Stimulated activated CD8-positive, alpha-beta memory T cell treated with anti-CD3 and anti-CD28 coated beads, Interleukin-15, amount 100 ng/mL, for 48 hours (primary cell): ENCODE data around the gene TMEM126A.
"Not testable (repeated sequence)": the region's sequence is repeated elsewhere in the genome, so short reads cannot be mapped to it uniquely, and the experiment has no call there.

ENCODE experiments used
- DNase-seq, 2 donors: peaks; one replicate each; pipeline ENCODE4 v3.0.0-alpha.2; 2020; ENCODE audit warnings: low read depth in 2 of 2

Gene TMEM126A

DNA sequence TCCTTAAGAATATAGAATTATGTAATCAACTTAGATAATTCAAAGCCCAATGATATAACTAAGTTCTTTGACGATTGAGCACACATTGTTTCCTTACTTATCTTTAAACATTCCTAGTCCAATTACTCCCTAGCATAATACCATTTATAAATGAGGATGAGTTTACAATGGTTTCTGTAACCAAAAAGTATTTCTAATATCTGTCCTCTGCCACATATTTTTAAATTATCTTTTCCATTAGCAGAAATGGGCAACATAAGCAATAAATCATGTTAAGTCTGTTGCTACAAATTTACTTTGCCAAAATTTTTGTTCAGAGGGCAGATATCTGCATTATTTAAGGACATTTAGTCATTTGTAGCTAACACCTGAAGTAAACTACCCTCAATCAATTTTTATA is 10.4 kb downstream of the TMEM126A start:
- no peak for DNase-seq

DNA sequence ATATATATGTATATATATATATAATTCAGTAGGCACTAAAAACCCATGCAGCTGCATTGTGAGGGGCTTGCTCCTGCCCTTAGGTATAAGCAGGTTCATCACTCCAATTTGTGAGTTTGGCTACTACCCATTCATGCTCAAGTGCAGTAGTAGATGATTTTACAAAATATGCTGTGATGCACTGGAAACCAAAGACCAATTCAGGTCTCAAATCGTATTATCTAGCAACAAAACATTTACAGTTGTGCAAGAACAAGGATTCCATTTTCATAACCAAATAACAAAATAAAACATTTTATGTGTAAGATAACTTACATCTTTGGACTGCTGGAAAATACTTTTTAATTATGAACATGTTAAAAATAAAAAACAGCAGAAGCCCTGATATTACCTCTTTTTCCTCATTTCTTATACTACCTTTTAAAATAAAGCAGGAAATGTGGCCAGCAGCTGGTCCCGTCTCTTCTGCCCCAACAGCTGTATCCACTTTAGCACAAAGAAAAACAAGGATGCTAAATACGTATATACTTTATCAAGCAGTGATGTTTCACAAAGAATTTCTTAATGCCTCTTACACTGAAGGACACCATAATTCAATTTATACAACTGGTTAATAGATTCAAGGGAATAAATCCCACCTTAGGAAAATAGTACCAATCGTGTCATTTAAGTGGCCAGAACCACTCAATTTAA is 14.4 kb downstream of the TMEM126A start:
- DNase-seq = no peak

DNA sequence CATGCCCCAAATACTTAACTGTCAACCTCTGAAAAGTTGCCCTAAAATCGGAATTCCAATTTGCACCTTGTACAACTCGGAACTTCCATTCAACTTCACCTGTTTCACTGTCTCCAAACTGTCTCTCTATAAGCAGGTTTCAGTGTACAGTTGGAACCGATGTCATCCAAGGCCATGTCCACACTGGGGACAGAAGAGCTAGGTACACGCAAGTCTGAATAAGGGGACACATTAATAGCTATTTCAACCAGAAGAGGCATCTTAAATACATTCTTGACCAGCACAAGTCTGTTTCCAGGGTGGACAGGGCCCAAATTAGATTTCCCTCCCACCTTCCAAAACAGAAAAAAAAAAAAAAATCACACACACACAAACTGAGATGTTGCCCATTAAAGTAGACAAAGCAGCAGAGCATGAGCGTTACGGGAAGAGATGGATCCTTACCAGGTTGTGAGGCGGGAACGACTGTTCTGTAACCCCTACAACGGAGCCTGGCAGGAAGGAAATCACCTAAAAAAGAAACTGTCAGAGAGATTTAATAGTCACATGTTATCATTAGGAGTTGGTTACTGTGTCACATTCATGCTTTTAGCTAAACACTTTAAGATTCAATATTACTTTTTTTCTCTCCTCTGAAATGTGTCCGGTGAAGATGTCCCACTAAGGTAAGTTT is 15.4 kb downstream of the TMEM126A start:
- no peak for DNase-seq

DNA sequence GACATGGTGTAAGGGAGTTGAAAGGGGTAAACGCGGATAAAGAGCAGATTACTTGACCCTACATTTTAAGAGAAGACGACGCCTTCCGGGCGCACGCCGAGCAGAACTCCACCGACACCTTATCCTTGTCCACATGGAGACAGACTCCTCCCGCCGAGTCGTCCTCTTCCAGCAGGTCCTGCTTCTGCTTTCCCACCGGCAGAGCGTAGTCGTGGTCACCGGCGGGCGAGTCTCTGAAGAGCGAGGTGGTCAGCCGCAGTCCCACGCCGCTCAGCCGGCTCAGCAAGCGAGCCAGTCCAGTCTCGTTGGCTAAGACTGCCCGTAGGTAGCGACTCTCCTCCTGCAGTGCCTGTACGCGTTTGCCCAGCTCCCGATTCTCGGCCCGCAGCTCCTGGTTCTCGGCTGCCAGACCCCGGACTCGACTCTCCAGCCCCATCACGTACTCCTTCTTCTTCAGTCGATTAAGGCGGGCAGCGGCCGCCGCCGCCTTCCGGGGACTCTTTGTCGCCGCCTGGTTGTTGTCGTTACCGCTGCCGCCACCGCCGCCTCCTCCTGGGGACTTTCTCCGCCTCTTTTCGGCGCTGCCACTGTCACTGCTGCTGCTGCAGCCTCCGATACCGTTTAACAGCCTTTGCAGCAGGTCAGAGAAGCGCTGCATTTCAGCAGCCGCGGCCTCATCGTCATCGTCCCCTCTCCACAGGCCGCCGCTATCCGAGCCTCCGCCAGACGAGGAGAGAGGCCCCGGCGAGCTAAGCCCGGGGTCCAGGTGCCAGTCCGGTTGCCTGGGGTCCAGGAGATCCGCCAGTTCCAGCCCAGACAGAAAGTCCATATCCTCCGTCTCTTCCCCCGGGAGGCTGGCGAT is 16.2 kb downstream of the TMEM126A start:
- DNase-seq = peak; percentile 77 to 79

DNA sequence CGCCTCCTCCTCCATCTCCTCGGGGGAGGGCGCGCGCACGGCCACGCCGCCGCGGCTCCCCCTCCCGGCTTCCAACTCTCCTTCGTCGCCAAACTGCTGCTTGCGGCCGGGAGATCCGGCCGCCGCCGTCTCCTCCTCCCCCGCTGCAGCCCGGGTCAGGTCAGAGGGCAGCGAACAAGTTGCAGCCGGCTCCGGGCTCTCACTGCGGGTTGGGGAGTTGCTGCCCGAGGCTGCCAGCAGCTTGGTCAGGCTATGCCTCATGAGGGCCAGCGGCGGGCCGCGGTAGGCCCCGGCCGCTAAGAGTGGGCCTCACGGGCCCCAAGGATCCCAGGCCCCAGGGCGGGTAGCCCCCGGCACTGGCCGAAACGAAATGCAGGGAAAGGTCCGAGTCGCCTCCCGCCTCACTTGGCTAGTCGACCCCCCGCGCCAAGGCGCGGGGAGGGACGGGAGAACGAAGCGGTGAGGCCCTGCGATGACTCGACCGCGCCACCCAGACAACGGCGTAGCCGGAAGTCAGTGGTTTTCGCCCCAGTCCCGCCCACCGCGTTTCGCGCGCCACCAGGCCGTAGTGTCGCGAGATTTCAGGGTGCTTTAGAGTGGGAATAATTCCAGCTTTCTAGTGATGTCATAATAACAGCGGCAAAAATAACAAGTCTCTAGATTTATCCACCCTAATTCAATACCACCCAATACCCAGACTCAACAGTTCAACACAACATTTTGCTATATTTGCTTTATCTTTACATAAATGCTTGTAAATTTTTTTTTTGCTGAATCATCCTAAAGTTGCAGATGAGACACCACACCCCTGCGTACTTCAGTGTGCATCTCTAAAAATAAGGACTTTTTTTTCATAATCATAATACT is 17.1 kb downstream of the TMEM126A start, which contains the start of gene CREBZF:
Gene CREBZF (minus strand): TSS at position 515 of the 867 bp plus-strand sequence. CDS start 254 bp downstream, at position 261.
- DNase-seq = peak; percentile 92 to 93

DNA sequence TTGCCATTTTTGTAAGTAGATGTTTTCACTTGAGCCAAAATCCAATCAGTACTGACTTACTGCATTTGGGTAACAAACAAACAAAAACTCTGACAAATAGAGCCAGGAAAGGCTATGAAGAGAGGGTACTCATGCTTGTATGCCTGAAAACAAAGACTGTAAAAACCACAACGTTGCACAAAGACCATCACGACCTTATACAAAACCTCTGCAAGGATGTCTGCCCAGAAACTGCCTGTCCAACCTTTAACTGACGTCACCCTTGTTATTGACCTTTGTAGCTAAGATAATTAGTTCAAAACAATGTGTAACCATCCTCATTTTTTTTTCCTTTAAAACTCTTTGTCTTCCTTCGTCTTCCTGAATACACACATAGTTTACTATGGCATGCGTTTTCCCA is 18.0 kb downstream of the TMEM126A start:
- DNase-seq = no peak

DNA sequence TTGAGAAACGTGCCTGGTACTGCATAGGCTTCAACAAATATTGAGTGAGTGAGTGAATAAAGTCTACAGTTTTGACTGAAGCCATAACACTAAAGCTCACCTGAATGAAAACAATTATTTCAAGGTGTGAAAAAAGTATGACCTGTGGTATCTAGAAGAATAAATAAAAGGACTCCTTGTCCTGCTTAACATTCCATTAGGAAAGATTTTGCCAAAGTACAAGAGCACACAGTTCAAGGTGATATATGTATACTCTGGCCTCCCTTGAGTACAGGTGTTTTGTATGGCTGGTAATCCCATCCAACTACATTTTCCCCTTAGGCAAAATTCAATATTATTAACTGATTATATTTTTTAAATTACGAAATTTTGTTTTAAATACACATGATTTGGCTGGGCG is 18.9 kb downstream of the TMEM126A start:
- DNase-seq = no peak

DNA sequence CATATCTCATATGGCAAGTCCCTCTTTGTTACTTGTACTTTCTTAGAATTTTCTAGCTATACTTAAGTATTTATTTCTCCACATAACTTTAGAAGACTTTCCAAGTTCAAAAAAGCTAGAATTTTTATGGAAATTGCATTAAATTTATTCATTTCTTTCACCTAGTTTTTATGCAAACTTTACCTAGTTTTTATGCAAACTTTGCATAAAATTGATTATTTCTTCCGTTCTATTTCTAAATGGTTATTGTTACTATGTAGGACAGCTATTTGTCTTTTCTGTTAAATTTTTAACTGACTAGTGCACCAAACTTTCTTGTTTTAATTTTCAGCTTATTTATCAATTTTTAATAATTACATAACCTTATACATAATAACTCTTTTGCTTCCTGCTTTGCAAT is 20.4 kb downstream of the TMEM126A start:
- DNase-seq = no peak

DNA sequence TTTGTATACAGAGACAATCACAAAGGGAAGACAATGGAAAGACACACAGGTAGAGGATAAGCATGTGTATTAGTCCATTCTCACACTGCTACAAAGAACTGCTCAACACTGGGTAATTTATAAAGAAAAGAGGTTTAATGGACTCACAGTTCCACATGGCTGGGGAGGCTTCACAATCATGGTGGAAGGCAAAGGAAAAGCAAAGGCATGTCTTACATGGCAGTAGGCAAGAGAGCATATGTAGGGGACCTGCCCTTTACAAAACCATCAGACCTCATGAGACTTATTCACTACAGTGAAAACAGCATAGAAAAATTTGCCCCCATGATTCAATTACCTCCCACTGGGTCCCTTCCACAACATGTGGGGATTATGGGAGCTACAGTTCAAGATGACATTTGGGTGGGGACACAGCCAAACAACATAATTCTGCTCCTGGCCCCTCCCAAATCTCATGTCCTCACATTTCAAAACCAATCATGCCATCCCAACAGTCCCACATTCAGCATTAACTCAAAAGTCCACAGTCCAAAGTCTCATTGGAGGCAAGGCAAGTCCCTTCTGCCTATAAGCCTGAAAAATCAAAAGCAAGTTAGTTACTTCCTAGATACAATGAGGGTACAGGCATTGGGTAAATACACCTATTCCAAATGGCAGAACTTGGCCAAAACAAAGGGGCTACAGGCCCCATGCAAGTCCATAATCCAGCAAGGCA is 23.3 kb downstream of the TMEM126A start:
- not testable (repeated sequence) for DNase-seq

DNA sequence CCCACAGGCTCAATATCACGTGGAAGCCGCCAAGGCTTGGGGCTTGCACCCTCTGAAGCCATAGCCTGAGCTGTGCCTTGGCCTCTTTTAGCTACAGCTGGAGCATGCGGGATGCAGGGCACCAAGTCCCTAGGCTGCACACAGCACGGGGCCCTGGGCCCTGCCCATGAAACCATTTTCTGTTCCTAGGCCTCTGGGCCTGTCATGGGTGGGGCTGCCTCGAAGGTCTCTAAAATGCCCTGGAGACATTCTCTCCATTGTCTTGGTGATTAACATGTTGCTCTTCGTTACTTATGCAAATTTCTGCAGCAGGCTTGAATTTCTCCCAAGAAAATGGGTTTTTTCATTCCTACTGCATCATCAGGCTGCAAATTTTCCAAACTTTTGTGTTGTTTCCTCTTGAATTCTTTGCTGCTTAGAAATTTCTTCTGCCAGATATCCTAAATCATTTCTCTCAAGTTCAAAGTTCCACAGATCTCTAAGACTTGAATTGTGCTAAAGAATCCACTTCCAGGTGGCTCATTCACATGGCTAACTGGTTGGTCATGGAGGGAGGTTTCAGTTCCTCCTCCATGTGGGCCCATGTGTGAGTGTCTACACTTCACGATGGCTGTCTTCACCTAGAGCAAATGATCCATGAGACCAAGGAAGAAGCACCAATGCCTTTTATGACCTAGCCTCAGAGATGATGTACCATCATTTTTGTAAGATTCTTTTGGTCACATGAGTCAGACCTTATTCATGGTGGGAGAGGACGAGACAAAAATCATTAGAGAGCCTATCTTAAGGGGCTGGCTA is 24.5 kb downstream of the TMEM126A start:
- no peak for DNase-seq

DNA sequence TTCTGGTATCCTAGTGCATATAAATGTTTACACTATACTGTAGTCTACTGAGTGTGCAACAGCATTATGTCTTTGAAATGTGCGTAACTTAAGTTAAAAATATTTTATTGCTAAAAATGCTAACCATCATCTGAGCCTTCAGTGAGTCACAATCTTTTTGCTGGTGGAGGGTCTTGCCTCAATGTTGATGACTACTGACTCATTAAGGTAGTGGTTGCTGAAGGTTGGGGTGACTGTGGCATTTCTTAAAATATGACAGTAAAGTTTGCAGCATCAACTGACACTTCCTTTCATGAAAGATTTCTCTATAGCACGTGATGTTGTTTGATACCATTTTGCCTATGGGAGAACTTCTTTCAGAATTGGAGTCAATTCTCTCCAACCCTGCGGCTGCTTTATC is 25.6 kb downstream of the TMEM126A start:
- no peak for DNase-seq

DNA sequence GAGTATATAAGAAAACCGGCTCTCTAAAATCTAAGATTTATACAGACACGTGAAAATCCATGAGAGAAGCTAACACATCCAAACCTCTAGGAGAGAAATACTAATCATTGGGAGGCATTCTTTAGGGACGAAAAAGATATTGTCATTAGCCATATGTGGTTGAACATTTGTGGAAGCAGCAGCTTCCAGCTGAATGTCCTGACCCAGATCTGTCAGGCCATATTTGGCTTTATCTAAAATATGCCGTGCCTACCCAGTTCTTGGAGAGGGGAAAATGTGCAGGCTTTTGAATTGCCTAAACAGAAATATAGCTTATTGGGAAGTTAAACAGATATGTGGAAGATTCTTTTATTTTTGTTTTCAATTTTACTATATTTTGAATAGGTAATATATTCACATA is 31.8 kb downstream of the TMEM126A start:
- DNase-seq = no peak

DNA sequence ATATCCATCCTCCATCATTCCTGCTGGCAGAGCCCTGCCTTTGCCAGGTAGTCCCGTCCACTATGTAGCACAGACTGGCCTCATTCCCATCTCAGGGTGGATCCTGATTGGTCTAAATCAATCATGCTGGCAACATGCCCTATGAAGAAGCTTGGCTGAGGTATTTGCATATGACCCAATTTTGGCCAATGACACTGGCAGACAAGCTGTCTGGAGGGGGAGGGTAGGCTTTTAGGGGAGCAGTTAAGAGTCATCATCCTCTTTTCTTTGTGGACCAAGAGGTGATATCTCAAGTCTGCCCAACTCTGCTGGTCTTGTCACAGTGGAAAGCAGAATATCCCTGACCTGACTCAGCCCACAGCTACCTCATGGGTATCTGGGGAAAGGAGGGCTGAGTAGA is 33.1 kb downstream of the TMEM126A start:
- DNase-seq = no peak

DNA sequence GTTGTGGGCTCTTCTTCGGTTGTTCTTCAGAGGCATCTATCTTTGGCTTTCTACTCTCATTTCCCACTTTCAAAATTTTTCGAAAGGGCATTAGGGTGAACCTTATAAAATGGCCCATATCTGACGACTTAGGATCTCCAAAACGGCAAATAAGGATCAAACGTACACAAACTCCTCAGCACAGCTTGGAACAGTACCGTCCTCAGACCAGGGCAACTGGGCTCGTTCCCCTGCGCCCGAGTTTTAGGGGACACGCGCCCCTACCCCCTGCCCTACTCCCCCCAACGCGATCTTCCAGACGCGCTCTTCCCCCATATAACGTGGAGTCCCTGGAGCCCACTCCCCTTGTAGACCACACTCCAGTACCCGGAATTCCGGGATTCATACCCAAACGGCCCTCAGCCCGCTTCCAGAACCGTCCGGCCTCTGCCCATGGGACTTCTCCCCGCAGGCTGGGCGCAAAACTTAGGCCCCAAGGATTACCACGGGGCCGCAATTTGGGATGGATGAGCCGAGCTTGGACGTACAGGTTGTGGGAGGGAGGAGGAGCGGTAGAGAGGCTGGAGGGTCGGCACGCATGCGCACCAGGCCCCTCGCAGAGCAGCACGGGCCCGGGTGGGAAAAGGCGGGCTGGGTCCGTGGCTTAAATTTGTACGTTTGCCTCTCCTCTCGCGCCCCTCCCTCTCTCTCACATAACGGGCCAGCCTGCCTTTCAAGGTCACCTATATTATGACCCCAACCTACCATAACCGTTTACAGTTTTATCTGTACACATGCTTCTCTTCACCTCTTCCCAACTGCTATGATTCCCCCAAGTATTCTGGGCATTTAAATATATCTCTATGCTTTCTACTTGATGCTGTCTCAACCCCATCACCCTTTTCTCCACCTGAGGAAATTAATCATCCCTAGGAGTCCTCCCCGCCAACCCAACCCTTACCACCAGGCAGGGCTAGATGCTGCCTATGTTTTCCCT is 34.9 kb downstream of the TMEM126A start:
- DNase-seq = peak; percentile 60 to 62

DNA sequence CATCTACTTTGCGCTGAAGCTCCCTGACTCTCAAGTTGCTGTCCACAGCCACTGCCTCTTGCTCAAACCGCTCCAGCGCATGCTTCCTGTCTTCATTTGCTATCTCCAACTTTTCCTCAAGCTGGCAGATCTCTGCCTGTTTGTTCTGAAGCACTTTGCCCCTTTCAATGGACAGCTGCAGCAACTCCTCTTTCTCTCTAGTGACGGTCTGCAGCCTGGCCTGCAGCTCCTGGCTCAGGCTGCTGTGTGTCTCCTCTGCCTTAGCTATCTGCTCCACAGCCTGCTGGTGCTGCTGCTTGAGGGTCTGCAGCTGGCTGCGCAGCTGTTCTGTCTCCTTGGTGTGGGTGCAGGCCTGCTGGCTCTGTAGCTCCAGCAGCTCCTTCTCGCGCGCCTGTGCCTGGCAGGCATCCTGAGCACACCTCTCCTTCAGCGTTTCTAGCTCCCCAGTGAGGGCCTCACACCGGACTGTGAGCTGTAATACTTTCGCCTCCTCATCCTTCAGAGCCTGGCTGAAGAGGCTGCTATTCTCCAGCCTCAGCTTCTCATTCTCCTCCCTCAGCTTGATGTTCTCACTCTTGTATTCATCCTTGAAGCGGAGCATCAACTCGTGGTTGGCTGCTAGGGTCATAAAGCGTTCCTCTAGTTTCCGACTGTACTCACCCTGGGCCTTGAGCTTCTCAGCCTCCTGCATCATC is 37.5 kb downstream of the TMEM126A start:
- no peak for DNase-seq

DNA sequence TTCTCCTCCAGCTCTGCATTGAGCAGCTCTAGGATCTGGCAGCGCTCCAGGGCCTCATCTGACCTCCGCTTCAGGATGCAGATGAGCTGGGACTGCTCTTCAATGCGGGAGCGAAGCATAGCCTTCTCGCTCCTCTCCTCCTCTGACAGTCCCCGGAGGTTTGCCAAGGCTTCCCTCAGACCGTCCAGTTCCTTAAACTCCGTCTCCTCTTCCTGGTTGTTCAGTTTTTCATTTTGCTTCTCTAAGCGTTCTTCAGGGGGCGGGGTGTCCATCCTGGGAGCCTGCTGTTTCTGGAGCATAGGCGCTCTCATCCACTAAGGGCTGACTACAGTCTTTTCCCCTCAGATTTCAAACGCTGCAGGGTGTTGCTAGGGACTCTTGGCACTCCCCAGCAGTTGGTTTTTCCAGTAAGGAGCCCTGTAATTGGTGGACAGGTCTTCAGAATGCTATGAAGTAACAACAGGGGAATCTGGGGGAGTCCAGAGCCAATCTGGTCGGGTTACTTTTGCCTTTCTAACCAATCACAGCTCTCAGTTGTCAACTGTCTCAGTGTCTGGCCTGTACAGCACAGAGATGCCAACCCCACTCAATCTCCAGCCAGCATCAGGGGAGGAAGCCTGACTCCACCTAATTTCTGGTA is 38.2 kb downstream of the TMEM126A start, which contains the start of gene CCDC89:
Gene CCDC89 (minus strand): TSS at position 376 of the 640 bp plus-strand sequence. CDS start 65 bp downstream, at position 311.
- DNase-seq = no peak

DNA sequence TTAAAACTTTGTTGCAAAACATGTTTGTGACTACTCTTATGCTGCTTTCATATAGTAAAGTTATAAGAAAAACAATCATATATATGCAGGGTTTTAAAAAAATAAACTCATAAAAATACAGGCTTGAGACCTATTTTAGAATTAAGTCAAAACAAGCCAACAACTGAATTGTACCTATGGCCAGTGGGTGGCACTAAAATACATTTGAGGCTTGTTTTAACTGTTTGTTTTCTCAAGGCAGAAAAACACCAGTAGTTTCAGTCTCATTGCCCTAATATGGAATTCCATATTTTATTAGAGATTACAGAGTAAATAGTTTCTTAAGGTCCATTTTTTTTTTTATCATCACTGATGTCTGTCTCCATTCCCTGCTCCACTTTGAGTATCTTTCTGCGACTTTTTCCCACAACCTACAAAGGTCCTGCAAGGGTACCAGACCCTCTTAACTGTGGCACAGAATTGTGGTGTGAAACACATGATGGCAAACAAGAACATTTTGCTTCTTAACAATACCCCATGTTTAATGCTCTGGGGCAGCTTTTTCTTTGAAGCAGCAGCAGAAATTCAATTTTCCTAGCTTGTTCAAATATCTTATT is 46.7 kb downstream of the TMEM126A start:
- DNase-seq = no peak
